Activated T-helper 17 cell treated with anti-CD3 and anti-CD28 coated beads, Interleukin-2, amount 50 U/mL, for 72 hours (primary cell): ENCODE results near the gene UAP1L1. TPM values are rescaled to one million over a fixed set of nuclear protein-coding genes. Genes with fewer than 3 reads are reported as not detected.

Experiments used
- ATAC-seq: fragments of 150-1000 bp; cut with Tn5 transposase; replicated peaks from 2 replicates; pipeline ENCODE4 v1.10.0; 2021; ENCODE audit warnings: mild to moderate bottlenecking, moderate library complexity
- H3K27ac Mint-ChIP-seq: one replicate; pipeline ENCODE4 v1.8.0; 2022; ENCODE audit warnings: mixed read lengths
- H3K27me3 Mint-ChIP-seq: one replicate; pipeline ENCODE4 v1.8.0; 2022; ENCODE audit warnings: mixed read lengths
- H3K36me3 Mint-ChIP-seq: one replicate; pipeline ENCODE4 v1.8.0; 2022; ENCODE audit warnings: low read depth, mild to moderate bottlenecking, mixed read lengths
- H3K4me1 Mint-ChIP-seq: one replicate; pipeline ENCODE4 v1.8.0; 2022; ENCODE audit warnings: mixed read lengths
- H3K4me3 Mint-ChIP-seq: one replicate; pipeline ENCODE4 v1.8.0; 2022; ENCODE audit warnings: mild to moderate bottlenecking, mixed read lengths
- H3K9me3 Mint-ChIP-seq: one replicate; pipeline ENCODE4 v1.8.0; 2022; ENCODE audit warnings: mixed read lengths
- total RNA-seq, 2 donors: library from RNA; stranded (reverse); gene quantifications; one replicate each; pipeline ENCODE4 v1.2.3, GENCODE V29; 2022

Gene UAP1L1
- total RNA-seq, 2 donors from 2014 or later: 27.9 to 33.0 TPM

DNA sequence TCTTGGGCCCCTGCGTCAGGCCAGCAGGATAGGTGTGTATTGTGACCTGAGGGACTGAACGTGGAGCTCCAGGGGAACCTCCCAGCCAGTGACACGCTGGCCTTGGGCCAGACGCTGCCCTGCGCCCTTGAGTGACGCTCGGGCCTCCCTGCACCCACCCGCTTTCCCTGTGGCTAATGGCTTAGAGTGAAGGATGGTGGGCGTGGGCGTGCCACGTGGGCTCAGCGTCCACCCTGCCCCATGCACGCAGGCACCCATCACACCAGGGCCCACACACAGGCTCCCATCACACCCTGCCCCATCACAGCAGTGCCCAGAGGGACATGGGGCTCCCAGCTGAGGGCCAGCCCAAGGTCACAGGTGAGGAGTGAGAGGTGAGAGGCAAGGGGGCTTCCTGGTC, 40.3 kb upstream of the UAP1L1 start:
- no peaks in the 10 kb centered on the region for H3K27me3 Mint-ChIP-seq
- H3K4me1 Mint-ChIP-seq: peaks cover 4% of the 10 kb centered on the region
- no peak overlapping the region for H3K27ac Mint-ChIP-seq
- H3K9me3 Mint-ChIP-seq: no peaks in the 10 kb centered on the region
- H3K4me3 Mint-ChIP-seq: no peak overlapping the region
- H3K36me3 Mint-ChIP-seq: peaks cover 18% of the 10 kb centered on the region
- no peak for ATAC-seq

DNA sequence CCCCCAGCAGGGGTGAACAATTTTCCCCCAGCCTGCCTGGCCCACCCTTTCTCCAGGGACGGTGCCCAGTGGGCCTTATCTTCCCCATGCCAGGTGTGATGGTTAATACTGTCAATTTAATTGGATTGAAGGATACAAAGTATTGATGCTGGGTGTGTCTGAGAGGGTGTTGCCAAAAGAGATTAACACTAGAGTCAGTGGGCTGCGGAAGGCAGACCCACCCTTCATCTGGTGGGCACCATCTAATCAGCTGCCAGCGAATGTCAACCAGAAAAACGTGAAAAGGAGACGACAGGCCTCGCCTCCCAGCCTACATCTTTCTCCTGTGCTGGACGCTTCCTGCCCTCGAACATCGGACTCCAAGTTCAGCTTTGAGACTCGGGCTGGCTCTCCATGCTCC, 39.8 kb upstream of the UAP1L1 start:
- no peaks in the 10 kb centered on the region for H3K9me3 Mint-ChIP-seq
- H3K36me3 Mint-ChIP-seq: peaks cover 18% of the 10 kb centered on the region
- H3K27me3 Mint-ChIP-seq: no peaks in the 10 kb centered on the region
- H3K4me1 Mint-ChIP-seq: peaks cover 4% of the 10 kb centered on the region
- no peak overlapping the region for H3K4me3 Mint-ChIP-seq
- ATAC-seq: no peak
- H3K27ac Mint-ChIP-seq: no peak overlapping the region

DNA sequence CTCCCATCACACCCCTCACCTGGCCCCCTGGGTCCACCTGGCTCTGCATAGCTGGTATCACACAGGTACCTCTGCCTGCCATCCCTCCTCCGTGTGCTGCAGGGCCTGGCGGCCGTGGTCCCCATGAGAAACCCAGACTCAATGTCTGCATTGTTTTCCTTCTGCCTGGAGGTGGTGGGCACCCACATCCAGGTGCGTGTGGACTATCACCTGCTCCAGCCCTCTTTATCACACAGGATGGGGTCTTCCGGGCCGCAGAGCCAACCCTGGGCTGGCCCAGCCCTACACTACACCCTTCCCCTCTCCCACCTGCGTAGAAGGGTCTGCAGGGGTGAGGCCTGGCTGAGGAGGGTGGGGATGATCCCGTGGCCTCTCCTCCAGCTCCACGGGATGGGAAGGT, 38.4 kb upstream of the UAP1L1 start:
- H3K4me1 Mint-ChIP-seq: peaks cover 4% of the 10 kb centered on the region
- H3K9me3 Mint-ChIP-seq: no peaks in the 10 kb centered on the region
- no peak overlapping the region for H3K27ac Mint-ChIP-seq
- H3K36me3 Mint-ChIP-seq: peaks cover 18% of the 10 kb centered on the region
- no peak overlapping the region for H3K4me3 Mint-ChIP-seq
- ATAC-seq: no peak
- H3K27me3 Mint-ChIP-seq: no peaks in the 10 kb centered on the region

DNA sequence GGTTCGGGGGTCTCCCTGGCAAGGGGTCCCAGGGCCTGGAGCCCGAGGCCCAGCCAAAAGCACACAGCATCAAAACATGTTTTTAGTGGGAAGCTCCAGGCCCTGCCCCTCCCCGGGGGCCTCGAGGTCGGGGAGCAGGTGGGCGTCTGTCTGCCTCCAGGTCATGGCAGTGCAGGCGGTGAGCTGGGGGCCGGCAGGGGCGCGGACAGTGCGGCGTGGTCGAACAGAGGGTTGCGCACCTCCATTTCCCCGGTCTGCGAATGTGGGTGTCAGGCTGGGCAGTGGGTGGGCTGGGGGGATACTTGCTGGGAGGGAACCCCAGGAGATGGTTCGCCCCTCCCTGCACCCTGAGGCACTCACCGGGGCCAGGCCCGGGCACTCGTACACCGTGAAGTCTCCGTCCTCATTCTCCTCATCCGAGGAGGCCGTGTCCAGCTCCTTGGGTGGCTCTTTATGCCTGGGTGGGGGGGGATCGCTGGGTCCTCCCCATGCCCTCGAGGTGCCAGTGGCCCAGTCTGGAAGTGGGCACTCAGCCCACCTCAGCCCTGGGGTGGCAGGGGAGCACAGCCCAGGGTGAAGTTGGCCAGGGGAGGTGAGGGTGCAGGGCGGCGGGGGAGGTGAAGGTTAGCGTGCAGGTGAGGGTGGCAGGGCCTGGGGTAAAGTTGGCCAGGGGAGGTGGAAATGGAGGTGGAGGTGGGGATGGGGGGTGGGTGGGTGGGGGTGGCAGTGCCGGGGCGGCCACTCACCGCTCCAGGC, 37.5 kb upstream of the UAP1L1 start:
- Mint-ChIP-seq H3K9me3 (no peaks in the 10 kb centered on the region), H3K4me3 (no peak overlapping the region), H3K36me3 (peaks cover 19% of the 10 kb centered on the region), H3K27ac (no peak overlapping the region), H3K4me1 (peaks cover under 1% of the 10 kb centered on the region), H3K27me3 (no peaks in the 10 kb centered on the region)
- no peak for ATAC-seq

DNA sequence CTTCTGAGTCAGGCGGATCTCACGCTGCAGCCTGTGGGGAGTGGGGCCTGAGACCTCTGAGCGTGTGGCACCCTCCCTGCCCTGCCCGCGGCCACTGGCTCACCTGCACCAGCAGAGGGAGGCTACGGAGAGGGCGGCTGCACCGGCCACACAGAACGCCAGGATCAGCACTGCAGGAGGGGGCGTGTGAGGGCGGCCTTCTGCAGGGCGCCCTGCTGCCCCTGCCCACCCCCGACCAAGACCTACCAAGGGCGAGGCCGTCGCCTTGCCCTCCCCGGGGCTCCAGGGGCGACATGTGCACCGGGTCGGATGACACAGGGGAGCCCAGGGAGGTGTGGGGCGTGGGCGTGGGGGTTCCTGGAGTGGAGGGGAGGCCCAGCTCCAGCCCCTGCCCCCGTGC, 36.7 kb upstream of the UAP1L1 start:
- Mint-ChIP-seq H3K4me3 (no peak overlapping the region), H3K27me3 (no peaks in the 10 kb centered on the region)

DNA sequence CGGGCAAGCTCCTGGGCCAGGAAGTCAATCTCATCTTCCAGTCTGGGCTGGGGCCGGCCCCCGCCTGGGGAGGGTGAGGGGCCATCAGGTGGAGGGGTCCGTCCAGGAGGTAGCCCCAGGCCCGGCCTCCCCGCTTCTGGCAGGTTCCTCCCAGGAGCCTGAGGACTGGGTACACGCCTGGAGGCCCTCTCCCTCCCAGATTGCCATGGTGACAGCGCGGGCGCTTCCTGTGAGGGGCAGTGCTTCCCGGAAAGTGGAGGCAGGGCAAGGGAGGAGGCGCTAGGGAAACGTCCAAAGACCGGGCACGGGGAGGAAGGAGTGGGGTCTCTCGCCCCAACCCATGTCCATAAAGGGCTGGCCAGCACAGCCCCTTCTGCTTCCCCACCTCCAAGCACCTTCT, 36.2 kb upstream of the UAP1L1 start:
- Mint-ChIP-seq H3K9me3 (no peaks in the 10 kb centered on the region), H3K27ac (no peak overlapping the region), H3K27me3 (no peaks in the 10 kb centered on the region), H3K4me3 (no peak overlapping the region), H3K4me1 (no peaks in the 10 kb centered on the region), H3K36me3 (peaks cover 23% of the 10 kb centered on the region)
- no peak for ATAC-seq

More for the DNA sequence above, 36.7 kb upstream of the UAP1L1 start:
- Mint-ChIP-seq H3K4me1 (no peaks in the 10 kb centered on the region), H3K9me3 (no peaks in the 10 kb centered on the region), H3K27ac (no peak overlapping the region), H3K36me3 (peaks cover 23% of the 10 kb centered on the region)
- ATAC-seq: no peak

- no peak overlapping the region for H3K4me3 Mint-ChIP-seq
- no peaks in the 10 kb centered on the region for H3K9me3 Mint-ChIP-seq
- no peaks in the 10 kb centered on the region for H3K27me3 Mint-ChIP-seq
- H3K27ac Mint-ChIP-seq: no peak overlapping the region
- no peaks in the 10 kb centered on the region for H3K4me1 Mint-ChIP-seq
- peaks cover 20% of the 10 kb centered on the region for H3K36me3 Mint-ChIP-seq
- ATAC-seq: no peak
Observed at GRCh38 chr9:137042751-137043727, 34.3 kb upstream of the UAP1L1 start.

DNA sequence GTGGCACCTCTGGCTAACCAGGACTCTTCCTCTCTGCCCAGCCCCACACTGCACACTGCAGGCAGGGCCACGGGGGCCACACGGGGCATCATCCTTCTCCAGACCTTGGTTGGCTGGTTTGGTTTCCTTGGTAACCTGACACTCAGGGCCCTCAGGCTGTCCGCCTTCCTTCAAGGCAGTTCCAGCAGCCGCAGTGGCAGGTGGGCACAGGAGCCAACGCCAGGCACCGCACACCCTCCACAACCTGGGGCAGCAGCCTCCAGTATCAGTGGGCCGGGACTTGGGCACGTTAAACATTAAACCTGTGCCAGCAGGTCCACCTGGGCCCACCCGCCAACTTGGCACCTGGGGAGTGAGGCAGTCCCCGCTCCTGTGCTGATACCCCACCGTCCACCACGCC, 33.3 kb upstream of the UAP1L1 start:
- Mint-ChIP-seq H3K27ac (no peak overlapping the region), H3K36me3 (peaks cover 10% of the 10 kb centered on the region), H3K4me1 (no peaks in the 10 kb centered on the region), H3K9me3 (no peaks in the 10 kb centered on the region), H3K27me3 (no peaks in the 10 kb centered on the region), H3K4me3 (peak overlapping the region; percentile 87)
- no peak for ATAC-seq

GRCh38 chr9:137044502-137045177, 32.7 kb upstream of the UAP1L1 start:
- Mint-ChIP-seq H3K9me3 (no peaks in the 10 kb centered on the region), H3K27me3 (peaks cover 3% of the 10 kb centered on the region), H3K36me3 (peaks cover 5% of the 10 kb centered on the region), H3K4me1 (no peaks in the 10 kb centered on the region), H3K27ac (peak overlapping the region; percentile 52), H3K4me3 (peak overlapping the region; percentile 87)
- no peak for ATAC-seq

DNA sequence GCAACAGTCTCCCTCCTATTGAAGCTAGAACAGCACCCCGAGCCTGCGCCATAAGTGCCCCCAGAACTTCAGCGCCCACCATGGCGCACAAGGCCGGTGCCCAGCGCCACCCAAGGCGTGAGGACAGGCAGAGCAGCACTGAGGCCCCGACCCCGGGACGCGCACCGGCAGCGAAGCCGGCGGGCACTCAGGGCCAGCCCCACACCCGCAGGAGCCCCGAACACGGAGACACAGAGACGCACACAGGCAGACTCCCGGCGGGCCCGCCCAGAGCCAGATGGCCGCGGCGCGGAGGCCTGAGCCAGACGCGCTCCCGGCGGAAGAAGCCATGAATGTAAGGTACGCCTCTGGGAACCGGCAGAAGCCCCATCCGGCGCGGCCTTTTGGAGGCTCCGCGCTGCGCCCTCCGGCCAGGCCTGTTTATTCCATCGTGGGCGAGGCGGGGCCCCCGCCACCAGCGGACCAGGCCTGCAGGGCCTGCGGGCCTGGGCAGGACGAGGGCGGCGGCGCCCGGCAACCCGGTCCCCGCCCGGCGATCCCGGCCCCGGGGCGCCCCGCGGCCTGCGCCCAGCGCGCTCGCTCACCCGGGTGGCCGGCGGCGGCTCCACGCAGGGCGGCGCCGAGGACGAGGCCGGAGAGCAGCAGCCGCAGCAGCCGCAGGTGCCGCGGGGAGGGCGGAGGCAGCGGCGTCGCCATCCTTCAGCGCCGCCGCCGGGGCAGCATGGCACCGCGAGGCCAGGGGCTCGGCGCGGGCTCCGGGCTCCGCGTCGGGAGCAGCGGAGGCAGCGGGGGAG, 31.8 kb upstream of the UAP1L1 start:
- Mint-ChIP-seq H3K36me3 (peaks cover 5% of the 10 kb centered on the region), H3K9me3 (no peaks in the 10 kb centered on the region), H3K4me3 (peak overlapping the region; percentile 87), H3K27ac (peak overlapping the region; percentile 52), H3K27me3 (peaks cover 8% of the 10 kb centered on the region), H3K4me1 (no peaks in the 10 kb centered on the region)
- ATAC-seq: peak; percentile 44

GRCh38 chr9:137046088-137046787, 31.1 kb upstream of the UAP1L1 start, which contains the start of gene NPDC1:
Gene NPDC1 (minus strand): TSS chr9:137046177. CDS start chr9:137045989, 188 bp downstream.
- peak within 1 kb of the TSS; percentile 52 for H3K27ac Mint-ChIP-seq

DNA sequence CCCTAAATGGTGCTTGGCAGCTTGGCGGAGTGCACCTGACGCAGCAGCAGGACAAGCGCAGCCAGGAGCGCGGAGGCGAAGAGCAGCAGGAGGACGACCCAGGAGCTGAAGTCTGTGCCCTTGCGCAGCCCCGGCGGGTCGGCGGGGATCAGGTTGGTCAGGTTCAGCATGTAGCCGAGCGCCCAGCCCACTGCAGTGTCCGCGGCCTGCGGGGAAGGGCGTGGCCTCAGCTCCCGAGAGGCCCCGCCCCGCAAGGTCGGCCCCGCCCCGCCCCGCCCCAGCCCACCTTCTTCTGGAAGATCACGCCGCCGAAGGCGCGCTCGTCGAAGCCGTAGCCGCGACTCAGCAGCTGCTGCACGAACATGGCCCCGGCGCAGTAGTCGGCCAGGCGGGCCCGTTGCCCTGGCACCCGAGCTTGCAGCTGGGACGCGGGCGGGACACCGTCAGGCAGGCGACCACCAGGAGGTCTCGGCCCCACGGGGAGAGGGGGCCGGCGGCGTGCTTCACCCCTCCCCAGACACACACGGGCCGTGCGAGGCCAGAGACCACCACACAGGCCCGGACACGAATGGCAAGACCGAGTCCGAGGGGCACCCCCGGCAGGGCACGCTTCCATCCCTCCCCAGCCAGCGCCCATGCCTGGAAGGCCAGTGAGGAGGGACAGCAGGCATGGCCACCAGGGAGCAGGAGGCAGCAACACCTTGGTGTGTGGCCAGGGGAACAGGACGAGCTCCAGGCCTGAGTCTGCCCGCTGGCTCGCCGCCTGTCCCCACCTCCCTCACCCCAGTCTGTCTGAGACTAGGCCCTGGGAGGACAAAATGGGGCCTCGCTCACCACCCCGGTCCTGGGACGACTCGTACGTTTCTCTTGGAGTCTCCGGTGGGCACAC, 28.4 kb upstream of the UAP1L1 start:
- no peak overlapping the region for H3K27ac Mint-ChIP-seq
- H3K4me3 Mint-ChIP-seq: no peak overlapping the region
- peaks cover 5% of the 10 kb centered on the region for H3K36me3 Mint-ChIP-seq
- no peaks in the 10 kb centered on the region for H3K9me3 Mint-ChIP-seq
- H3K27me3 Mint-ChIP-seq: peaks cover 8% of the 10 kb centered on the region
- no peak for ATAC-seq
- H3K4me1 Mint-ChIP-seq: no peaks in the 10 kb centered on the region

More at GRCh38 chr9:137046088-137046787, 31.1 kb upstream of the UAP1L1 start, which contains the start of gene NPDC1:
- ATAC-seq: peak; percentile 82
- Mint-ChIP-seq H3K4me1 (no peaks in the 10 kb centered on the region), H3K9me3 (no peaks in the 10 kb centered on the region), H3K4me3 (peak within 1 kb of the TSS; percentile 87), H3K27me3 (peaks cover 8% of the 10 kb centered on the region), H3K36me3 (peaks cover 5% of the 10 kb centered on the region)
